NCI-H187 (cell line): ENCODE results near the gene DLL4.
"Not testable (repeated sequence)": the region's sequence is repeated elsewhere in the genome, so short reads cannot be mapped to it uniquely, and the experiment has no call there.

Experiments used
- DNase-seq, 2 experiments: peaks; one replicate each; lab custom pipeline; 2025; lab: John Stamatoyannopoulos, UW

The DLL4 gene

DNA sequence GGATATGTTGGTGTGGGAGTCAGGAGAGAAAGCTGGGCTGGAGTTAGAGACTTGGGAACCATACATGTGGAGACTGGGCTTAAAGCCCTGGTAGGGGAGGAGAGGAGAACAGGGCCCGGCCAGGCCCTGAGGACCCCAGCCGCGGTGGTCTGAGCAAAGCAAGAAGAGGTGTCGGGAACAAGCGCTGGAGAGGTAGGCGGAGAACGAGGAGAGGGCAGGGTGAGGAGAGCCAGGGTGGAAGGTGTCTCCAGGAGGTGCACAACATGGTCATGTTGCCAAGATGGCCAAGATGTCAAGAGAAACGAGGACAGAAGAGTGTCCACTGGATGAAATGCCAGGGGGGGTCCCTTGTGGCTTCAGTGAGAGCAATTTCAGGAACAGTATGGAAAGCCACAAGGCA lies 29.6 kb downstream of the DLL4 start:
- DNase-seq = no peak

- DNase-seq = no peak
These were observed 30.4 kb downstream of the DLL4 start for GRCh38 chr15:40959331-40960141.

DNA sequence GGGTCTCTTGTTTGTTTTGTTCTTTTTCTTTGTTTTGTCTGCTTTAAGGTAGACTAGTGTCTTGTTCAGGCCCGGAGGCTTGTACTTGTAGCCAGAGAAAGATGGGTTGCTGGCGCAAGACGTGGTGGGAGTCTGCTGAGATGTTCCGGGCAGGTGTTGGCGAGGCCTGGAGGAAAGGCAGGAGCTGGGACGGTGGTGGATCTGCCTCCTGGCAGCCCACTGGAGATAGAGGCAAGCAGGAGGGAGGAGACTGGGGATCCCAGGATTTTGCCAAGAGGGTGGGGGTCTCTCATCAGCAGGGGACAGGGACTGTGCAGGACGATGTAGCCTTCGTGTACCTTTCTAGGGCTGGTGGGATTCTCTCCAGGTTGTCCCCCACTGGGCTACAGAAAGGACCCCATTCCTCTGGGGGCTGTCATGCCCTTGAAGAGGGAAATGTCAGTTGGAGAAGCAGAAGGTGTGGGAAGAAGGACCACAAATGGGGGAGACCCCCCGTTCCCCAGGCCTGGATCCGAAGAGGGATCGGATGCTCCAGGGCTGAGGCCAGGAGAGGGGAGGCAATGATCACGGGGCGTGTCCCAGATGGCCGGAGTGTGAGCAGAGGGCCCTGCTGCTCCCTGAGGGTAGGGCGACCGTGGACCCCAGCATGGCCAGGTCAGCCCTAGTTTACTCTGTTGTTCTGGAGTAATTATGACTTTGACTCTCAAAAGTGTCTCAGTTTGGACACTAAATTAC lies 31.2 kb downstream of the DLL4 start:
- no peak for DNase-seq

DNA sequence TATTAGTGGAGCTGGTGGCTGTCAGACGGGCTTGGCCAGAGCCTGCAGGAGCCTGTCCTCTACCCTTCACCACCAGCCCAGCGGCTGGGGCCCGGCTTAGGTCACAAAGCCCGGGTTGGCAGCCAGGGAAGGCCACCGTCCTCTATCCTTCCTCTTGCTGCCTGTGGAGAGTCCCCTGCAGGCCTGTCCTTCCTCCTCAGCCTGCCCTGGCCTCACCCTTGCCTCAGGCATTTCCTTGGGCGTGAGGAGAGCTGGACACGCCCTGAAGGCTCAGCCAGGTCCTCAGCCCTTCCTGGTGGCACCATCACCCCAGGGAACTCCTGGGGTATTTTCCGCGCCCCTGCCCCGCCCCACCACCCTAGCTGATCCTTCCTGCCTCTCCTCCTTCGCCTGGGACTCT lies 31.8 kb downstream of the DLL4 start:
- DNase-seq = no peak

DNA sequence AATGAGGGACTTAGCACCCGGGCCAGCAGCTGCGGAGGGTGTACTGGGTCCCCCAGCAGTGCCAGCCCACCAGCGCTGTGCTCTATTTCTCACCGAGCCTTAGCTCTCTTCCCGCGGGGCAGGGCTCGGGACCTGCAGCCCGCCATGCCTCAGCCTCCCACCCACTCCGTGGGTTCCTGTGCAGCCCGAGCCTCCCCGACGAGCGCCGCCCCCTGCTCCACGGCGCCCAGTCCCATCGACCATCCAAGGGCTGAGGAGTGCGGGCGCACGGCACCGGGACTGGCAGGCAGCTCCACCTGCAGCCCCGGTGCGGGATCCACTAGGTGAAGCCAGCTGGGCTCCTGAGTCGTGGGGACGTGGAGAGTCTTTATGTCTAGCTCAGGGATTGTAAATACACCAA lies 32.6 kb downstream of the DLL4 start:
- not testable (repeated sequence) for DNase-seq

- DNase-seq = not testable (repeated sequence)
These were observed 33.2 kb downstream of the DLL4 start for GRCh38 chr15:40962317-40962716.

- DNase-seq = no peak
These were observed 34.1 kb downstream of the DLL4 start for GRCh38 chr15:40963201-40963600.

GRCh38 chr15:40964006-40964405 lies 34.9 kb downstream of the DLL4 start:
- DNase-seq = no peak

- no peak for DNase-seq
These were observed 35.5 kb downstream of the DLL4 start for GRCh38 chr15:40964634-40965033.

DNA sequence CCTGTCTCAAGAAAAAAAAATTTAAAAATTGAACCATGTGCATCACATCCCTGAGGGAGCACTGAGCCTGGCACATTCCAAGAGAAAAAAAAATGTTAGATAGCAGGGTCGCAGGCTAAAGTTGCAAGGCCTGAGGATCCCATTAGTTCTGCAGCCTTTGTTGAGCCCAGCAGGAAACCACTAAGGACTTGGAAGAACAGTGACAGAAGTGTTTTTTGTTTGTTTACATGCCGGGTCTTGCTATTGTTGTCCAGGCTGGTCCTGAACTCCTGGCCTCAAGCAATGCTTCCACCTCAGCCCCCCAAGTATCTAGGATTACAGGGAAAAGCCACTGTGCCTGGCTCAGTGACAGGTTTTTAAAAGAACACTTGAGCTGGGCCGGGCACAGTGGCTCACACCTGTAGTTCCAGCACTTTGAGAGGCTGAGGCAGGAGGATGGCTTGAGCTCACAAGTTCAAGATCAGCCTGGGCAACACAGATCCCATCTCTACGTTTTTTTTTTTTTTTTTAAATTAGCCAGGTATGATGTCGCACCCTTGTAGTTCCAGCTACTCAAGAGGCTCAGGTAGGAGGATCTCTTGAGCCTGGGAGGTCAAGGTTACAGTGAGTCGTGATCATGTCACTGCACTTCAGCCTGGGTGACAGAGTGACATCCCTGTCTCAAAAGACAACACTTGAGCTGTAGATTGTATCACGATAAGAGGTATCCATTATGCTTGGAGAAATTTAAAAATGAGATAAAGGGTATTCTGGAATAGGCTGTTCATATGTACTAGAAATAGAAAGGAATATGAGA lies 39.3 kb downstream of the DLL4 start:
- no peak for DNase-seq

GRCh38 chr15:40969363-40969762 lies 40.2 kb downstream of the DLL4 start:
- no peak for DNase-seq

- DNase-seq = no peak
These were observed 45.7 kb downstream of the DLL4 start for GRCh38 chr15:40974879-40975278.

- no peak for DNase-seq
These were observed 47.7 kb downstream of the DLL4 start for GRCh38 chr15:40976819-40977218.

- no peak for DNase-seq
These were observed 49.0 kb downstream of the DLL4 start for GRCh38 chr15:40978141-40978540.

DNA sequence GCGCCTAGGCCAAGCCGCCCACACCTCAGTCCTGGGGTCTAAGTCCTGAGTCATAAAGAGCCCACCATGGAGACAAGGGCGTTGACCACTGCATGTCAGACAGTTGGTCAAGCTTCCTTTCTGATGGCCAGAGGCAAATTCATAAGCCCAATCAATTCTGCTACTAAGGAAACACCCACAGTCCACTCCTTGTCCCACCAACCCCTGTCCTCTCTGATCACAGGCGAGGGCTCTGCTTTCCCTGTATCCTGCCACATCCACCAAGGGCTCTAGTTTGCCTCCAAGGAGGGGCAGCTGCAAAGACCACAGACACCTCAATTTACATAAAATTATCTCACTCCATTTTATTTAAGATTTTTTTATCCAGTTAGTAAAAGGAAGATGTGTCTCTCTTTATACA lies 49.4 kb downstream of the DLL4 start:
- DNase-seq = no peak

- DNase-seq = no peak
These were observed 52.0 kb downstream of the DLL4 start for GRCh38 chr15:40981186-40981585.

DNA sequence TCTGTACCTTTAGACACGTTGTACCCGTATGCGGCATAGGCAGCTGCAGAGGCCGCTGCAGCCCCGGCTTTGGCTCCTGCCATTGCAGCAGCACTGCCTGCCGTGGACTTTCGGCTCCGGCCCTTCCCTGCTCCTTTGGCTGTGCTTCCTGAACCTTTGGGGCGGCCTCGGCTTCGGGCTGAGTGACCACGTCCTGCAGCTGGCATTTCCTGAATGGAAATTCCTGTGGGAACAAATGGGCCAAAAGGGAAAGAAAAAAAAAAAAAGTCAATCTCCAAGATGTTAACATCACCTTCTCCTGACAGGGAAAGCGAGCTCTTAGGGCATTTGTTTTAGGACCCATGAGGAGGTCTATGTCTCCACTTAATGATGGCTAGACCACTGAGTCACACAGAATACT lies 53.7 kb downstream of the DLL4 start:
- DNase-seq = no peak

- DNase-seq = no peak
These were observed 55.3 kb downstream of the DLL4 start for GRCh38 chr15:40984406-40984805.

DNA sequence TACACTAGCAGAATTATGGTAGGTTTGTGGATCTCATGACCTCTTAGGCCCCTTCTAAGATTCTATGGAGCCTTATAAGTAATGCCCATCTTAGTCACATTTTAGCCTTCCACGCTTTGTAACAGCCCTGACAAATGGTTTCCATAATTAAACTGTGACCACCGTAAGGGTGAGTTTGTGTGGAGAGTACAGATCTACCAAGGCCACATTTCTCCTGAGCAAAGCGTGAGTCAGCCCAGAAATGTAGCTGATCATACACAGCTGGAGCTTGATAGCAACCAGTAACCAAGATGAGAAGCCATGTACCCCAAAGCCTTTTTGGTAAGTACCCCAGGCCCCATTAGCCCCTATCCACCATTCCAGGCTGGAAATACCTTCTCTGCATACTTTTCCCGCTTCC lies 55.8 kb downstream of the DLL4 start:
- no peak for DNase-seq

- no peak for DNase-seq
These were observed 56.6 kb downstream of the DLL4 start for GRCh38 chr15:40985541-40986330.

- DNase-seq = no peak
These were observed 57.7 kb downstream of the DLL4 start for GRCh38 chr15:40986820-40987219.

DNA sequence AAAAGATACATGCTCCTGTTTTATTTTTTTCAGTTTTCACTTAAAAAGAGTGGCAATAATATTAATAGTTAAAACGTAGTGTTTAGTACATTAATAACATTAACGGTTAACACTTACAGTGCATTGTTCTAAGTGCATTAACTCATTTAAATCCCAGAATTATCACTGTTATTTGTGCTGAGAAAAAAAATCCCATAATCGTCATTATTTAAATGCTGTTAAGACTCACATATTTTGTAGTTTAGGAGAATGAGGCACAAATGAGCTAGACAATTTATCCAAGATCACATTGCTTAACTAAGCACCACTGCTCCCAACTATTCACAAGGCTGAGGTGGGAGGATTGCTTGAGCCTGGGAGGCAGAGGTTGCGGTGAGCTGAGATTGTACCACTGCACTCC lies 59.0 kb downstream of the DLL4 start:
- DNase-seq = no peak
